ENCODE results near the gene PLXDC1. TPM values are rescaled to one million over a fixed set of nuclear protein-coding genes. Genes with fewer than 3 reads are reported as not detected.

The PLXDC1 gene
- total RNA-seq, 1 experiment from 2014 or later = 0.75 TPM

DNA sequence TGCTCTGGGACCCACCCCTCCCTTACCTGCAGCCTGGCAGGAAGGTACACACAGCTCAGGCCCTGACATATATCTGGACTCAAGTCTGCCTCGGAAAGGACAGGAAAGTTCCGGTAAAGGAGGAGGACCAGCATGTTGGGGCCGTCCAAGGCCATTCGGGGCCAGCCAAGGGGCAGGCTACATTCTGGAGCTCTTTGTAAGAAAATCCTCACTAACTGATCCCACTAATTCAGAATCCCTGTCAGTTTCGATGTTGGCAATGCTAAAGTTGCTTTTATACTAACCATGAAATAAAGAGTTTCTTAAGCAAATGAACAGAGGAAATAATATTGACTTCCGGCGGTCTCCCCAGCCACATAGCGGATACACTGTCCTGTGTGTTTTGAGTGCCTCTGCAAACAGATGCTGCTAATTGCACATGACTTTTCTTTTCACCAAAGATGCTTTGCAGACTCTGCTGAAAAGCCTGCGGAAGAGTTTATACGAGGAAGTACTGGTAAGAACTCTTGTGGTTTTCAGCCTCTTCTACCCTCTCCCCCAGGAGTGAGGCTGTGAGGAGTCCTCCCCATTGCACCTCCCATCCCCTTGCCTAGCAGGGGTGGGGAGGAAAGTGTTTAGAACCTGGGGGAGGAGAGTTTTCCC is 54.8 kb downstream of the PLXDC1 start:
- ChIA-PET POLR2A (ENCODE audit: low non-redundant PET) (interaction anchor here (0.8 kb wide), 1 partner anchor 26 kb away, joined by 3 read pairs; no protein-coding TSS in a partner anchor), CTCF (no interaction called here)
- Histone ChIP-seq H3K27ac (ENCODE audit: low read depth, low read length, poor library complexity, severe bottlenecking) (no peak overlapping the region), H3K27me3 (replicated peaks; ENCODE audit: insufficient read depth, low read depth, low read length, poor library complexity) (no peaks in the 10 kb centered on the region), H3K4me1 (ENCODE audit: insufficient read depth, low read length, poor library complexity, severe bottlenecking) (peaks cover 13% of the 10 kb centered on the region), H3K36me3 (ENCODE audit: insufficient read depth, low read length, poor library complexity, severe bottlenecking) (no peaks in the 10 kb centered on the region), H3K4me3 (ENCODE audit: low read depth, low read length, poor library complexity, severe bottlenecking) (no peak overlapping the region), H3K9me3 (ENCODE audit: low read depth, low read length, poor library complexity, severe bottlenecking) (no peaks in the 10 kb centered on the region)
- no peak for DNase-seq (ENCODE audit: low spot score)
- no TSS peak for BruUV-seq (replicated peaks)
- TF ChIP-seq EZH2 (IDR thresholded peaks at IDR 0.05; ENCODE audit: borderline replicate concordance, low read depth, low read length, poor library complexity, severe bottlenecking) = no peak
- TF ChIP-seq, protein P1, sequence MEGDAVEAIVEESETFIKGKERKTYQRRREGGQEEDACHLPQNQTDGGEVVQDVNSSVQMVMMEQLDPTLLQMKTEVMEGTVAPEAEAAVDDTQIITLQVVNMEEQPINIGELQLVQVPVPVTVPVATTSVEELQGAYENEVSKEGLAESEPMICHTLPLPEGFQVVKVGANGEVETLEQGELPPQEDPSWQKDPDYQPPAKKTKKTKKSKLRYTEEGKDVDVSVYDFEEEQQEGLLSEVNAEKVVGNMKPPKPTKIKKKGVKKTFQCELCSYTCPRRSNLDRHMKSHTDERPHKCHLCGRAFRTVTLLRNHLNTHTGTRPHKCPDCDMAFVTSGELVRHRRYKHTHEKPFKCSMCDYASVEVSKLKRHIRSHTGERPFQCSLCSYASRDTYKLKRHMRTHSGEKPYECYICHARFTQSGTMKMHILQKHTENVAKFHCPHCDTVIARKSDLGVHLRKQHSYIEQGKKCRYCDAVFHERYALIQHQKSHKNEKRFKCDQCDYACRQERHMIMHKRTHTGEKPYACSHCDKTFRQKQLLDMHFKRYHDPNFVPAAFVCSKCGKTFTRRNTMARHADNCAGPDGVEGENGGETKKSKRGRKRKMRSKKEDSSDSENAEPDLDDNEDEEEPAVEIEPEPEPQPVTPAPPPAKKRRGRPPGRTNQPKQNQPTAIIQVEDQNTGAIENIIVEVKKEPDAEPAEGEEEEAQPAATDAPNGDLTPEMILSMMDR (conservative IDR thresholded peaks at IDR 0.05; ENCODE audit: low read depth, low read length) = no peak
- intact Hi-C loops (cut with micrococcal nuclease; ENCODE audit: unreplicated experiment) = no loop called here

DNA sequence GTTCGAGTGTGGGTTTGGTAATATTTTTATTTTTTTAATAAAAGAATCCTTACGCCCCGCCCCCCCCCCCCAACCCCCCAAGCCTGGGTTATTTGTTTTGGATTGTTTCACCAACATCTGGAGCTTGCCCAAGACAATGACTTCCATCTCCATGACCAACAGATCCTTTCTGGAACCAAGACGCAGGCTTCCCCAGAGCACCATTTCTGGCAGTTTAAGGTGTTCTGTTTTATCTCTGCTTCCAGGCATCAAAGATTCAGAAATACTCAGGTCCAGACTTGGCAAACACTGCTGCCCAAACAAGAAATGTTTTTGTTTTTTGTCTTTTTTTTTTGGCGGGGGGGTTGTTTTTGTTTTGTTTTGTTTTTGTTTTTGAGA is 56.1 kb downstream of the PLXDC1 start:
- BruUV-seq (replicated peaks) = no TSS peak
- Histone ChIP-seq H3K9me3 (ENCODE audit: low read depth, low read length, poor library complexity, severe bottlenecking) (no peaks in the 10 kb centered on the region), H3K36me3 (ENCODE audit: insufficient read depth, low read length, poor library complexity, severe bottlenecking) (no peaks in the 10 kb centered on the region), H3K27ac (ENCODE audit: low read depth, low read length, poor library complexity, severe bottlenecking) (no peak overlapping the region), H3K27me3 (replicated peaks; ENCODE audit: insufficient read depth, low read depth, low read length, poor library complexity) (no peaks in the 10 kb centered on the region), H3K4me1 (ENCODE audit: insufficient read depth, low read length, poor library complexity, severe bottlenecking) (peaks cover 13% of the 10 kb centered on the region), H3K4me3 (ENCODE audit: low read depth, low read length, poor library complexity, severe bottlenecking) (no peak overlapping the region)
- ChIA-PET POLR2A (ENCODE audit: low non-redundant PET) (no interaction called here), CTCF (no interaction called here)
- intact Hi-C loops (cut with micrococcal nuclease; ENCODE audit: unreplicated experiment) = no loop called here
- no peak for TF ChIP-seq EZH2 (IDR thresholded peaks at IDR 0.05; ENCODE audit: borderline replicate concordance, low read depth, low read length, poor library complexity, severe bottlenecking)
- TF ChIP-seq, protein P1 (conservative IDR thresholded peaks at IDR 0.05; ENCODE audit: low read depth, low read length) = no peak
- DNase-seq (ENCODE audit: low spot score) = no peak

DNA sequence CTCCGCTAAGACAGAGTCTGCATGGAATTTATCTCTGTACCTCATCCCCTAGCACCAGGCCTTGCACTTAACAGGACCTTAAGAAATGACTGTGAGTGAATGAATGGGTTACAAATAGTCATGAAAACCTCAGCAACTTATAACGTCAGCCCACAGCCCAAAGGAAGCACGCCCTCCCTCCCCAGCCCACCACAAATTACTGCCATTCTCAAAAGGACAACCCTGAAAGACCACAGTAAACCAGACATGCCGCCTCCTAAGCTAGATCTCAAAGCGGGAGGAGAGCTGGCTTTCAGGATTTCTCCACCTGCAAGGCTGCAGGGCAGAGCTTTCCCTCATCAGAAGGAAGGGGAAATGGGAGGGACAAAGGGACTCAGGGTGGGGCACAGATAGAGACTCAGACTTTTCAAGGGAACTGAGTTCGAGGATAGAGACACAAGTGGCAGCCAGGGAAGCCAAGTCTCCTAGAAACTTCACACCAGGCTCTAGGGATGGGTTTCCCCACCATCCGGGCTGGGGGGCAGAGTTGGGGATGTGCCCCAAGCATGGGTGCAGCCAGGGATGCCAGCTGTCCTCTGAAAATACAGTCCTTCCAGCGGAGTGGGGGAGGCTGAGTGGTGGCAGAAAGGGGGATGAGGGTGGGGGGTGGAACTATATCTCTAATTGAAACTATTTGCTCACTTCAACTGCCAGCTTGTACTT is 56.7 kb downstream of the PLXDC1 start:
- Histone ChIP-seq H3K27me3 (replicated peaks; ENCODE audit: insufficient read depth, low read depth, low read length, poor library complexity) (no peaks in the 10 kb centered on the region), H3K4me3 (ENCODE audit: low read depth, low read length, poor library complexity, severe bottlenecking) (no peak overlapping the region), H3K27ac (ENCODE audit: low read depth, low read length, poor library complexity, severe bottlenecking) (no peak overlapping the region), H3K4me1 (ENCODE audit: insufficient read depth, low read length, poor library complexity, severe bottlenecking) (peaks cover 7% of the 10 kb centered on the region), H3K36me3 (ENCODE audit: insufficient read depth, low read length, poor library complexity, severe bottlenecking) (no peaks in the 10 kb centered on the region), H3K9me3 (ENCODE audit: low read depth, low read length, poor library complexity, severe bottlenecking) (no peaks in the 10 kb centered on the region)
- TF ChIP-seq EZH2 (IDR thresholded peaks at IDR 0.05; ENCODE audit: borderline replicate concordance, low read depth, low read length, poor library complexity, severe bottlenecking) = no peak
- TF ChIP-seq, protein P1 (conservative IDR thresholded peaks at IDR 0.05; ENCODE audit: low read depth, low read length) = no peak
- ChIA-PET POLR2A (ENCODE audit: low non-redundant PET) (no interaction called here), CTCF (no interaction called here)
- no TSS peak for BruUV-seq (replicated peaks)
- intact Hi-C loops (cut with micrococcal nuclease; ENCODE audit: unreplicated experiment) = no loop called here
- DNase-seq (ENCODE audit: low spot score) = no peak

All from A673 (cell line).